ENCODE data around the gene FASN. TPM values are rescaled to one million over a fixed set of nuclear protein-coding genes. Genes with fewer than 3 reads are reported as not detected.

Gene FASN
- total and polyA plus RNA-seq, 2 donors (not counting 1 experiment from before 2014, with no cell fraction given): 19.4 to 35.6 TPM

GRCh38 chr17:82098939-82099763 is 1.1 kb upstream of the FASN start:
- 5% methylated on average over 80 of the region's 80 CpGs for WGBS (ENCODE audit: insufficient coverage)
- intact Hi-C loops (cut with micrococcal nuclease): loop anchor here (1.0 to 10.0 kb wide), 7 partner anchors 7 to 953 kb away; partner anchors contain the start of genes CCDC57, DCXR, DUS1L and GPS1
- peak; percentile 1 for ATAC-seq (ENCODE audit: low read depth)
- POLR2A ChIA-PET: interaction anchor here (0.8 to 1.8 kb wide), 6 partner anchors 33 to 266 kb away, joined by 3 to 9 read pairs (median 4); partner anchors contain the start of genes CENPX, DCXR, DUS1L and GPS1
- H3K79me2 ChIP-seq (ENCODE audit: control insufficient read depth, insufficient read depth, low read length): peaks cover 26% of the 10 kb centered on the region
- H3K4me3 Mint-ChIP-seq: peak overlapping the region; percentile 84
- H3K36me3 ChIP-seq (replicated peaks in 1 of 2; ENCODE audit: control extremely low read depth in 1 of 2, control insufficient read depth in 1 of 2, extremely low read depth in 1 of 2, insufficient read depth in 2 of 2, low read length in 1 of 2): peaks cover 0 to 11% of the 10 kb centered on the region in 2 experiments
- CTCF ChIA-PET: interaction anchor here (0.9 to 1.4 kb wide), 2 partner anchors 8 to 140 kb away, joined by 3 to 5 read pairs; no protein-coding TSS in a partner anchor
- H3K4me1 ChIP-seq (ENCODE audit: control insufficient read depth in 2 of 2, insufficient read depth in 2 of 2, low read length in 2 of 2): peaks cover 16 to 28% of the 10 kb centered on the region in 2 donors
- no peaks in the 10 kb centered on the region for H3K9me3 Mint-ChIP-seq (ENCODE audit: insufficient read depth)
- H3K4me2 ChIP-seq (replicated peaks; ENCODE audit: low read depth, low read length, poor library complexity, severe bottlenecking): peak overlapping the region; percentile 99
- H3K27me3 ChIP-seq (replicated peaks in 1 of 4; ENCODE audit: control extremely low read depth in 1 of 4, control insufficient read depth in 3 of 4, insufficient read depth in 4 of 4, low read length in 3 of 4): no peaks in the 10 kb centered on the region
- peak; percentile 69 for DNase-seq
- no peaks in the 10 kb centered on the region for H3K9me3 ChIP-seq (ENCODE audit: control extremely low read depth in 1 of 3, control insufficient read depth in 2 of 3, insufficient read depth in 1 of 3, low read length in 2 of 3)
- TF ChIP-seq CTCF (IDR thresholded peaks at IDR 0.05) (no peak), EZH2 (IDR thresholded peaks at IDR 0.05; ENCODE audit: borderline replicate concordance, insufficient read depth, low read depth, low read length, poor library complexity, severe bottlenecking) (no peak)
- H3K27me3 Mint-ChIP-seq: no peaks in the 10 kb centered on the region
- H3K4me3 ChIP-seq (ENCODE audit: control extremely low read depth in 1 of 5, extremely low read depth in 1 of 5, insufficient read depth in 1 of 5, low read depth in 2 of 5, low read length in 4 of 5): peak overlapping the region; percentile 11 to 78 (median 64)
- H3K9ac ChIP-seq (ENCODE audit: low read length): peak overlapping the region; percentile 78
- H2AFZ ChIP-seq (ENCODE audit: insufficient read depth, low read depth, low read length, poor library complexity, severe bottlenecking): peak overlapping the region; percentile 72
- peaks cover 15% of the 10 kb centered on the region for H4K20me1 ChIP-seq (ENCODE audit: control insufficient read depth, insufficient read depth, low read length, poor library complexity, severe bottlenecking)
- H3K27ac ChIP-seq (ENCODE audit: low read length in 2 of 2): peak overlapping the region; percentile 80 to 88
- H3K4me1 Mint-ChIP-seq: peaks cover 11% of the 10 kb centered on the region
- H3K27ac Mint-ChIP-seq: peak overlapping the region; percentile 89

- under 1% methylated on average over 36 of the region's 36 CpGs for WGBS (ENCODE audit: insufficient coverage)
- DNase-seq: no peak
- Histone ChIP-seq H3K4me1 (ENCODE audit: control insufficient read depth in 2 of 2, insufficient read depth in 2 of 2, low read length in 2 of 2) (peaks cover 16 to 28% of the 10 kb centered on the region in 2 donors), H3K27ac (ENCODE audit: low read length in 2 of 2) (peak overlapping the region; percentile 55 to 89), H3K9me3 (ENCODE audit: control extremely low read depth in 1 of 3, control insufficient read depth in 2 of 3, insufficient read depth in 1 of 3, low read length in 2 of 3) (no peaks in the 10 kb centered on the region), H4K20me1 (ENCODE audit: control insufficient read depth, insufficient read depth, low read length, poor library complexity, severe bottlenecking) (peaks cover 15% of the 10 kb centered on the region), H2AFZ (ENCODE audit: insufficient read depth, low read depth, low read length, poor library complexity, severe bottlenecking) (peak overlapping the region; percentile 82), H3K4me3 (ENCODE audit: control extremely low read depth in 1 of 5, extremely low read depth in 1 of 5, insufficient read depth in 1 of 5, low read depth in 2 of 5, low read length in 4 of 5) (peak overlapping the region in 4 of 5 experiments; percentile 43 to 75 (median 57)), H3K4me2 (replicated peaks; ENCODE audit: low read depth, low read length, poor library complexity, severe bottlenecking) (peak overlapping the region; percentile 99), H3K36me3 (replicated peaks in 1 of 2; ENCODE audit: control extremely low read depth in 1 of 2, control insufficient read depth in 1 of 2, extremely low read depth in 1 of 2, insufficient read depth in 2 of 2, low read length in 1 of 2) (peaks cover 0 to 21% of the 10 kb centered on the region in 2 experiments), H3K9ac (ENCODE audit: low read length) (peak overlapping the region; percentile 70), H3K79me2 (ENCODE audit: control insufficient read depth, insufficient read depth, low read length) (peaks cover 35% of the 10 kb centered on the region), H3K27me3 (replicated peaks in 1 of 4; ENCODE audit: control extremely low read depth in 1 of 4, control insufficient read depth in 3 of 4, insufficient read depth in 4 of 4, low read length in 3 of 4) (no peaks in the 10 kb centered on the region)
- Mint-ChIP-seq H3K4me3 (peak overlapping the region; percentile 82), H3K27me3 (no peaks in the 10 kb centered on the region), H3K27ac (peak overlapping the region; percentile 88), H3K4me1 (peaks cover 9% of the 10 kb centered on the region), H3K9me3 (ENCODE audit: insufficient read depth) (no peaks in the 10 kb centered on the region)
- ATAC-seq (ENCODE audit: low read depth): no peak
- no peak for TF ChIP-seq EZH2 (IDR thresholded peaks at IDR 0.05; ENCODE audit: borderline replicate concordance, insufficient read depth, low read depth, low read length, poor library complexity, severe bottlenecking)
- TF ChIP-seq CTCF (IDR thresholded peaks at IDR 0.05): no peak
- CTCF ChIA-PET: interaction anchor here (1.0 to 1.4 kb wide), 4 partner anchors 8 to 352 kb away, joined by 3 read pairs; no protein-coding TSS in a partner anchor
- intact Hi-C loops (cut with micrococcal nuclease): loop anchor here (1.0 to 10.0 kb wide), 7 partner anchors 8 to 954 kb away; partner anchors contain the start of genes CCDC57, DCXR, DUS1L and GPS1
- POLR2A ChIA-PET: interaction anchor here (1.1 to 1.8 kb wide), 2 partner anchors 46 to 60 kb away, joined by 5 to 9 read pairs; partner anchors contain the start of genes DCXR, GPS1 and RFNG
These were observed 192 bp downstream of the FASN start for GRCh38 chr17:82097919-82098168.

All from B cell (primary cell).